Measurements from ENCODE around the gene KCNC1.

The KCNC1 gene

GRCh38 chr11:17813391-17814059 is 78.9 kb downstream of the KCNC1 start:
- in situ Hi-C loops (cut with HindIII; ENCODE audit: low sequenced_read_pairs) = no loop called here

GRCh38 chr11:17814546-17814945 is 80.0 kb downstream of the KCNC1 start:
- in situ Hi-C loops (cut with HindIII; ENCODE audit: low sequenced_read_pairs) = no loop called here

- in situ Hi-C loops (cut with HindIII; ENCODE audit: low sequenced_read_pairs) = no loop called here
Observed at GRCh38 chr11:17816232-17816931, 81.8 kb downstream of the KCNC1 start.

GRCh38 chr11:17821648-17822400 is 87.2 kb downstream of the KCNC1 start:
- in situ Hi-C loops (cut with HindIII; ENCODE audit: low sequenced_read_pairs) = no loop called here

- in situ Hi-C loops (cut with HindIII; ENCODE audit: low sequenced_read_pairs) = no loop called here
Observed at GRCh38 chr11:17822401-17822781, 87.8 kb downstream of the KCNC1 start.

GRCh38 chr11:17827006-17827405 is 92.4 kb downstream of the KCNC1 start:
- in situ Hi-C loops (cut with HindIII; ENCODE audit: low sequenced_read_pairs) = no loop called here

GRCh38 chr11:17828311-17828751 is 93.8 kb downstream of the KCNC1 start:
- in situ Hi-C loops (cut with HindIII; ENCODE audit: low sequenced_read_pairs) = no loop called here

GRCh38 chr11:17831228-17831627 is 96.6 kb downstream of the KCNC1 start:
- in situ Hi-C loops (cut with HindIII; ENCODE audit: low sequenced_read_pairs) = no loop called here

GRCh38 chr11:17831883-17832282 is 97.3 kb downstream of the KCNC1 start:
- in situ Hi-C loops (cut with HindIII; ENCODE audit: low sequenced_read_pairs) = no loop called here

Measured in DLD1 (cell line).